HepG2 (cell line): ENCODE results near the gene TEDC1. TPM values are rescaled to one million over a fixed set of nuclear protein-coding genes. Genes with fewer than 3 reads are reported as not detected.

ENCODE experiments used
- ATAC-seq: fragments of 200-7000 bp; cut with Tn5 transposase; 3 replicates; pipeline ENCODE4 v1.9.1; 2020; ENCODE audit warnings: mild to moderate bottlenecking, moderate library complexity
- BruUV-seq: library from RNA; stranded (reverse); fragments of 400-500 nt; replicated peaks from 2 replicates; lab custom pipeline; 2021; lab: Mats Ljungman, UMichigan
- CTCF ChIA-PET: fragments of 300-600 bp; formaldehyde crosslinking; extraction: SDS; loops from one replicate; lab custom pipeline; 2021; ENCODE audit warnings: low total read pairs, inconsistent platforms, low intra/inter-chr PET ratio; lab: Yijun Ruan, JAX
- POLR2A ChIA-PET: fragments of 350-600 bp; sonication (Branson Sonifier 250); formaldehyde crosslinking; loops from one replicate; lab custom pipeline; 2020; ENCODE audit warnings: antibody characterized with exemption, inconsistent platforms; lab: Yijun Ruan, JAX
- DNase-seq: peaks from one replicate; pipeline ENCODE4 v3.0.0-alpha.2; 2015; ENCODE audit warnings: low spot score
- FAIRE-seq: peaks from 3 replicates; lab custom pipeline; 2011; peaks lifted over from hg19 to GRCh38; lab: Jason Lieb, UNC
- H2AFZ ChIP-seq: one replicate; pipeline ENCODE4 v1.6.1; 2011; ENCODE audit warnings: low read length, inconsistent platforms
- H3K27ac ChIP-seq: fragments of 300-600 bp; 3 replicates; pipeline ENCODE4 v1.8.0; 2011; ENCODE audit warnings: mixed run types, mild to moderate bottlenecking, mixed read lengths, low read length, inconsistent platforms; ENCODE audit not compliant: insufficient read depth; ENCODE audit errors: extremely low read length
- H3K27me3 ChIP-seq, 2 experiments: fragments of 200-600 bp in 1 of 2; 2 replicates in 1 of 2; 3 replicates in 1 of 2; pipeline versions ENCODE4 v1.6.0 to v1.8.0; 2011; ENCODE audit warnings: low read length in 2 of 2, mild to moderate bottlenecking in 2 of 2, moderate library complexity in 2 of 2, inconsistent platforms in 1 of 2; ENCODE audit not compliant: insufficient read depth in 2 of 2, control insufficient read depth in 1 of 2
- H3K36me3 ChIP-seq, 2 experiments: fragments of 200-600 bp in 1 of 2; replicated peaks in 1 of 2; 2 replicates in 1 of 2; 3 replicates in 1 of 2; pipeline versions ENCODE4 v1.5.1 to v1.8.0; 2011; ENCODE audit warnings: low read length in 2 of 2, inconsistent platforms in 1 of 2; ENCODE audit not compliant: insufficient read depth in 2 of 2, control insufficient read depth in 1 of 2
- H3K4me1 ChIP-seq: 2 replicates; pipeline ENCODE4 v1.5.1; 2012; ENCODE audit warnings: low read length, inconsistent platforms; ENCODE audit not compliant: insufficient read depth
- H3K4me2 ChIP-seq: 2 replicates; pipeline ENCODE4 v1.6.0; 2011; ENCODE audit warnings: low read depth, low read length, inconsistent platforms
- H3K4me3 ChIP-seq, 3 experiments: fragments of 200-600 bp in 1 of 3; sonication (generic), shearing (Covaris generic) in 1 of 3; replicated peaks in 1 of 3; 2 replicates each; pipeline ENCODE4 v1.5.1; 2011 to 2016; ENCODE audit warnings: low read length in 3 of 3, inconsistent platforms in 2 of 3, low read depth in 2 of 3, mild to moderate bottlenecking in 2 of 3, control low read depth in 1 of 3, mixed read lengths in 1 of 3; ENCODE audit not compliant: insufficient read depth in 1 of 3
- H3K79me2 ChIP-seq: one replicate; pipeline ENCODE4 v1.6.1; 2011; ENCODE audit warnings: low read length, inconsistent platforms; ENCODE audit not compliant: insufficient read depth
- H3K9ac ChIP-seq: 2 replicates; pipeline ENCODE4 v1.6.0; 2011; ENCODE audit warnings: mild to moderate bottlenecking, low read depth, low read length, inconsistent platforms; ENCODE audit not compliant: insufficient read depth
- H3K9me3 ChIP-seq: 2 replicates; pipeline ENCODE4 v1.5.1; 2012; ENCODE audit warnings: mild to moderate bottlenecking, low read length
- H4K20me1 ChIP-seq: 2 replicates; pipeline ENCODE4 v1.6.0; 2011; ENCODE audit warnings: inconsistent platforms, mild to moderate bottlenecking, low read length, moderate library complexity; ENCODE audit not compliant: insufficient read depth
- EP300 ChIP-seq, 3 experiments: sonication (generic) in 1 of 3; formaldehyde crosslinking in 1 of 3; IDR thresholded peaks; 2 replicates each; pipeline versions ENCODE4 v1.5.1 to v1.6.1; 2011 to 2020; ENCODE audit warnings: low read depth in 2 of 3, low read length in 2 of 3, borderline replicate concordance in 1 of 3, improper control_type of control experiment in 1 of 3, mild to moderate bottlenecking in 1 of 3, missing genetic modification reagents in 1 of 3, moderate library complexity in 1 of 3
- GZF1 ChIP-seq: sonication (generic); formaldehyde crosslinking; IDR thresholded peaks from 2 replicates; pipeline ENCODE4 v1.5.1; 2020; ENCODE audit warnings: mild to moderate bottlenecking, missing genetic modification reagents
- HNRNPLL ChIP-seq: fragments of 200-400 bp; formaldehyde crosslinking; IDR thresholded peaks from 2 replicates; pipeline ENCODE4 v1.6.1; 2017; ENCODE audit warnings: mild to moderate bottlenecking, low read depth, low read length; ENCODE audit not compliant: poor library complexity, severe bottlenecking
- IRX3 ChIP-seq: sonication (generic); formaldehyde crosslinking; IDR thresholded peaks from 2 replicates; pipeline ENCODE4 v1.8.1; 2023; ENCODE audit warnings: mild to moderate bottlenecking, low read depth, missing genetic modification reagents, borderline replicate concordance
- LCORL ChIP-seq, 2 experiments: fragments of 450-650 bp in 1 of 2; sonication (generic) in 1 of 2; formaldehyde crosslinking in 1 of 2; IDR thresholded peaks; 2 replicates each; pipeline versions ENCODE4 v1.5.0 to v1.6.1; 2017 to 2020; ENCODE audit warnings: antibody characterized with exemption in 1 of 2, missing genetic modification reagents in 1 of 2
- MAFF ChIP-seq: IDR thresholded peaks from 2 replicates; pipeline ENCODE4 v1.6.1; 2011; ENCODE audit warnings: low read depth, low read length, improper control_type of control experiment
- NFYB ChIP-seq: sonication (generic); formaldehyde crosslinking; IDR thresholded peaks from 2 replicates; pipeline ENCODE4 v1.4.0; 2020; ENCODE audit warnings: missing genetic modification reagents
- PAWR ChIP-seq: sonication (generic); formaldehyde crosslinking; IDR thresholded peaks from 2 replicates; pipeline ENCODE4 v1.4.0; 2020; ENCODE audit warnings: missing genetic modification reagents, mild to moderate bottlenecking, borderline replicate concordance
- PHF5A ChIP-seq: IDR thresholded peaks from one replicate; pipeline ENCODE4 v1.6.1; 2018; ENCODE audit warnings: low read depth, missing genetic modification reagents; ENCODE audit not compliant: unreplicated experiment
- RBFOX2 ChIP-seq: fragments of 200-400 bp; formaldehyde crosslinking; IDR thresholded peaks from 2 replicates; pipeline ENCODE4 v1.6.1; 2017; ENCODE audit warnings: low read depth, mild to moderate bottlenecking, low read length
- RFX3 ChIP-seq: IDR thresholded peaks from 2 replicates; pipeline ENCODE4 v1.6.1; 2016; ENCODE audit warnings: missing biosample characterization, missing genetic modification reagents
- SIN3A ChIP-seq: IDR thresholded peaks from 2 replicates; pipeline ENCODE4 v1.6.1; 2011; ENCODE audit warnings: low read depth, mild to moderate bottlenecking, control low read depth, low read length, borderline replicate concordance
- SIX4 ChIP-seq: sonication (generic); formaldehyde crosslinking; IDR thresholded peaks from 2 replicates; pipeline ENCODE4 v1.4.0; 2020; ENCODE audit warnings: missing genetic modification reagents
- YEATS2 ChIP-seq: sonication (generic); formaldehyde crosslinking; IDR thresholded peaks from 2 replicates; pipeline ENCODE4 v1.4.0; 2020; ENCODE audit warnings: missing genetic modification reagents, borderline replicate concordance
- ZNF138 ChIP-seq: sonication (generic); formaldehyde crosslinking; IDR thresholded peaks from 2 replicates; pipeline ENCODE4 v1.5.0; 2020; ENCODE audit warnings: mild to moderate bottlenecking, low read depth, missing genetic modification reagents
- ZNF17 ChIP-seq: sonication (generic); formaldehyde crosslinking; IDR thresholded peaks from 2 replicates; pipeline ENCODE4 v1.5.0; 2020; ENCODE audit warnings: mild to moderate bottlenecking, missing genetic modification reagents
- ZNF180 ChIP-seq: sonication (generic); formaldehyde crosslinking; IDR thresholded peaks from 2 replicates; pipeline ENCODE4 v1.4.0; 2020; ENCODE audit warnings: low read depth, missing genetic modification reagents, borderline replicate concordance
- ZNF274 ChIP-seq: sonication (generic); formaldehyde crosslinking; IDR thresholded peaks from 2 replicates; pipeline ENCODE4 v1.5.1; 2020; ENCODE audit warnings: mild to moderate bottlenecking, missing genetic modification reagents
- ZNF607 ChIP-seq: sonication (generic); formaldehyde crosslinking; IDR thresholded peaks from 2 replicates; pipeline ENCODE4 v1.5.1; 2020; ENCODE audit warnings: missing genetic modification reagents, mild to moderate bottlenecking, borderline replicate concordance
- ZNF766 ChIP-seq: sonication (generic); formaldehyde crosslinking; IDR thresholded peaks from 2 replicates; pipeline ENCODE4 v1.5.0; 2020; ENCODE audit warnings: missing genetic modification reagents, borderline replicate concordance
- ZNF83 ChIP-seq: sonication (generic); formaldehyde crosslinking; IDR thresholded peaks from 2 replicates; pipeline ENCODE4 v1.4.0; 2020; ENCODE audit warnings: missing genetic modification reagents, mild to moderate bottlenecking, borderline replicate concordance
- ZNF878 ChIP-seq: sonication (generic); formaldehyde crosslinking; IDR thresholded peaks from 2 replicates; pipeline ENCODE4 v1.8.1; 2023; ENCODE audit warnings: mild to moderate bottlenecking, missing genetic modification reagents, moderate library complexity
- WGBS: methylation state at CpG from one replicate; pipeline ENCODE4 v1.1.6; 2017; ENCODE audit warnings: low lambda C conversion rate; 5-methylcytosine and 5-hydroxymethylcytosine counted together
- in situ Hi-C: cut with HindIII; loops from 2 replicates; pipeline ENCODE4 v1.10.0; 2017; ENCODE audit warnings: low pct_unique_long_range_greater_than_20kb; ENCODE audit not compliant: extremely low pct_ligation_motif_present
- intact Hi-C: fragments of 100-400 bp; cut with micrococcal nuclease; formaldehyde crosslinking; loops from one replicate; pipeline ENCODE4 v1.10.0; 2022; ENCODE audit not compliant: unreplicated experiment
- polyA plus RNA-seq, 8 experiments: library from polyadenylated mRNA; depleted of rRNA in 3 of 8; stranded (reverse) in 7 of 8; unstranded in 1 of 8; fragments of >200 nt; fragmentation: Illumina TruSeq in 4 of 8; extraction: Trizol in 4 of 8; gene quantifications; 2 replicates each; pipeline versions ENCODE4 v1.2.1 to v1.2.3, GENCODE V29; 2011 to 2016; ENCODE audit warnings: low read depth in 4 of 8, missing spikeins in 1 of 8, mixed read lengths in 1 of 8; ENCODE audit not compliant: insufficient read depth in 1 of 8
- total RNA-seq, 5 experiments: library from RNA; depleted of rRNA; stranded (reverse); fragments of >200 nt; fragmentation: Illumina TruSeq; extraction: Trizol; gene quantifications; 2 replicates each; pipeline ENCODE4 v1.2.3, GENCODE V29; 2016; ENCODE audit warnings: low read depth in 1 of 5
- TF ChIP-seq, protein P1 (sequence below): sonication (generic); formaldehyde crosslinking; IDR thresholded peaks from 2 replicates; pipeline ENCODE4 v1.5.1; 2020; ENCODE audit warnings: missing genetic modification reagents, mild to moderate bottlenecking, borderline replicate concordance

The TEDC1 gene
- total and polyA plus RNA-seq, 2 of the 13 experiments (the other 11 are each of a cell fraction or from before 2014, with no cell fraction given) = 5.7 to 27.4 TPM

- H3K9ac ChIP-seq = peak overlapping the region; percentile 76
- TF ChIP-seq MAFF (no peak), ZNF766 (CRISPR knock-in tag) (no peak), RFX3 (no peak), NFYB (CRISPR knock-in tag) (no peak), SIN3A (no peak), RBFOX2 (peak; percentile 50), ZNF17 (CRISPR knock-in tag) (no peak), ZNF138 (CRISPR knock-in tag) (no peak), HNRNPLL (peak; percentile 37), LCORL (IDR thresholded peaks at IDR 0.05) (no peak), LCORL (CRISPR knock-in tag; IDR thresholded peaks at IDR 0.05) (0 out of 2 replicates have a peak, but pooled peaks have one; percentile 23), IRX3 (CRISPR knock-in tag) (no peak), PHF5A (no peak), ZNF83 (CRISPR knock-in tag) (no peak), ZNF607 (CRISPR knock-in tag) (no peak), ZNF878 (no peak), ZNF274 (no peak), EP300 (IDR thresholded peaks at IDR 0.05; ENCODE audit: low read depth in 2 of 2, low read length in 2 of 2) (no peak), EP300 (CRISPR knock-in tag; IDR thresholded peaks at IDR 0.05; ENCODE audit: borderline replicate concordance) (no peak), PAWR (CRISPR knock-in tag) (no peak), GZF1 (no peak), SIX4 (no peak), YEATS2 (no peak), ZNF180 (CRISPR knock-in tag) (no peak)
- TF ChIP-seq, protein P1, sequence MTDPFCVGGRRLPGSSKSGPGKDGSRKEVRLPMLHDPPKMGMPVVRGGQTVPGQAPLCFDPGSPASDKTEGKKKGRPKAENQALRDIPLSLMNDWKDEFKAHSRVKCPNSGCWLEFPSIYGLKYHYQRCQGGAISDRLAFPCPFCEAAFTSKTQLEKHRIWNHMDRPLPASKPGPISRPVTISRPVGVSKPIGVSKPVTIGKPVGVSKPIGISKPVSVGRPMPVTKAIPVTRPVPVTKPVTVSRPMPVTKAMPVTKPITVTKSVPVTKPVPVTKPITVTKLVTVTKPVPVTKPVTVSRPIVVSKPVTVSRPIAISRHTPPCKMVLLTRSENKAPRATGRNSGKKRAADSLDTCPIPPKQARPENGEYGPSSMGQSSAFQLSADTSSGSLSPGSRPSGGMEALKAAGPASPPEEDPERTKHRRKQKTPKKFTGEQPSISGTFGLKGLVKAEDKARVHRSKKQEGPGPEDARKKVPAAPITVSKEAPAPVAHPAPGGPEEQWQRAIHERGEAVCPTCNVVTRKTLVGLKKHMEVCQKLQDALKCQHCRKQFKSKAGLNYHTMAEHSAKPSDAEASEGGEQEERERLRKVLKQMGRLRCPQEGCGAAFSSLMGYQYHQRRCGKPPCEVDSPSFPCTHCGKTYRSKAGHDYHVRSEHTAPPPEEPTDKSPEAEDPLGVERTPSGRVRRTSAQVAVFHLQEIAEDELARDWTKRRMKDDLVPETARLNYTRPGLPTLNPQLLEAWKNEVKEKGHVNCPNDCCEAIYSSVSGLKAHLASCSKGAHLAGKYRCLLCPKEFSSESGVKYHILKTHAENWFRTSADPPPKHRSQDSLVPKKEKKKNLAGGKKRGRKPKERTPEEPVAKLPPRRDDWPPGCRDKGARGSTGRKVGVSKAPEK (CRISPR knock-in tag) = no peak
These were observed 35.8 kb downstream of the TEDC1 start for GRCh38 chr14:105526776-105527380.

More at GRCh38 chr14:105526776-105527380, 35.8 kb downstream of the TEDC1 start:
- FAIRE-seq (no peak), ATAC-seq (peak; percentile 18), DNase-seq (no peak)
- H3K4me1 ChIP-seq = peaks cover 32% of the 10 kb centered on the region
- ChIA-PET CTCF (interaction anchor here (4.1 kb wide), 1 partner anchor 46 kb away, joined by 15 read pairs; no protein-coding TSS in a partner anchor), POLR2A (interaction anchor here (1.0 kb wide), 1 partner anchor 27 kb away, joined by 3 read pairs; no protein-coding TSS in a partner anchor)
- 0 out of 5 replicates have a peak, but pooled peaks cover 0 to 6% of the 10 kb centered on the region in 2 experiments for H3K36me3 ChIP-seq
- intact Hi-C loops (no loop called here), in situ Hi-C loops (loop anchor here (5.0 kb wide), 2 partner anchors 40 to 105 kb away; partner anchors contain the start of gene CRIP1)
- H3K27ac ChIP-seq = peak overlapping the region; percentile 51
- peak overlapping the region; percentile 79 to 89 (median 80) for H3K4me3 ChIP-seq
- BruUV-seq = no TSS peak
- H4K20me1 ChIP-seq = no peaks in the 10 kb centered on the region
- H3K79me2 ChIP-seq = no peaks in the 10 kb centered on the region
- H2AFZ ChIP-seq = no peak overlapping the region
- H3K4me2 ChIP-seq = peak overlapping the region; percentile 85
- no peaks in the 10 kb centered on the region for H3K9me3 ChIP-seq
- H3K27me3 ChIP-seq = peaks cover 0 to 13% of the 10 kb centered on the region in 2 experiments; a peak in 2 of 5 replicates
- WGBS = 12% methylated on average over 6 of the region's 48 CpGs
